GF-D8 (cell line): ENCODE results near the gene KIF18B.
"Not testable (repeated sequence)": the region's sequence is repeated elsewhere in the genome, so short reads cannot be mapped to it uniquely, and the experiment has no call there.

ENCODE experiments used
- DNase-seq: peaks from one replicate; lab custom pipeline; 2025; lab: John Stamatoyannopoulos, UW

Gene KIF18B

DNA sequence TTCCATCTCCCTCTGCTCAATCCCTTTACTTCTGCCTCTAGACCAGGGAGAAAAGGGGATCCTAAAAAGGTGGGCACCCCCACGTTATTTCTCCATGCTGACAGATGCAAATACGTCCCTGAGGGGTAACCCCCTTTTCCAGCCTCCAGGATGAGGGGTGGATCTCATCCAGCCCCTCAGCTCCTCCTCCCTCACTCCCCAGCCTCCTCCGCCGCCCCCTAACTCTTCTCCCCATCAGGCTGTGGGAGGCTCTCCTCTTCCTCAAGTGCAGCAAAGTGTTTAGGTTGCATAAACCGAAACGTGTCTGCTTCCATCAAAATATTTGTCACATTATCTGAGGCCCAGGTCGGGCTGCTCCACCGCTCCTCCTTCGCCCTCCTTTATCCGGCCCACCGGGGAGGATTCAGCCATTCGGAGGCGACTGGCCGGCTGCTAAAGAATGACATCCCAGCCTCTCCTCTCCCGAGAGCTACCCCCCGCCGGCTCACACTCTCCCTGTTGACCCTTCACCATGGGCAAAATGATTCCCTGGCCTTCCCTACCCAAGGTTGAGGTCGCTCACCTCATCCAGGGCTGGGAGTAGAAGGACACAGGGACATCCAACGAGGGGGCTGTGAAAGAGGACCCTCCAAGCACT lies 21.7 kb upstream of the KIF18B start:
- no peak for DNase-seq

GRCh38 chr17:44968225-44969143 lies 20.9 kb upstream of the KIF18B start, which contains the start of gene C1QL1:
TSS of gene C1QL1 (minus strand) at chr17:44968303. CDS start at chr17:44968048, 255 bp downstream.
- peak; percentile 39 for DNase-seq

DNA sequence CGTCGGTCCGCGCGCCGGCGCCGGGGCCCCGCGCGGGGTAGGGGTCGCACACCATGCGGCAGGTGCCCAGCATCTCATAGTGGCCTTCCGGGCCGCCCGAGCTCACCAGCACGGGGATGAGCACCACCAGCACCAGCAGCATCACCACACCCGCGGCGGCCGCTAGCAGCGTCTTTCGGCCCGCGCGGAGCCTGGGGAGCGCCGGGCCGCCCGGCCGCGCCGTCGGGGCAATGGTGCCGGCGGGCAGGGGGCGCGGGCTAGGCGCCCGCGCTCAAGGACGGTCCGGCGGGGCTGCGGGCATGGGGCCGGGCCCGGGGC lies 20.3 kb upstream of the KIF18B start:
- DNase-seq = no peak

GRCh38 chr17:44967026-44967906 lies 19.7 kb upstream of the KIF18B start:
- DNase-seq = no peak

DNA sequence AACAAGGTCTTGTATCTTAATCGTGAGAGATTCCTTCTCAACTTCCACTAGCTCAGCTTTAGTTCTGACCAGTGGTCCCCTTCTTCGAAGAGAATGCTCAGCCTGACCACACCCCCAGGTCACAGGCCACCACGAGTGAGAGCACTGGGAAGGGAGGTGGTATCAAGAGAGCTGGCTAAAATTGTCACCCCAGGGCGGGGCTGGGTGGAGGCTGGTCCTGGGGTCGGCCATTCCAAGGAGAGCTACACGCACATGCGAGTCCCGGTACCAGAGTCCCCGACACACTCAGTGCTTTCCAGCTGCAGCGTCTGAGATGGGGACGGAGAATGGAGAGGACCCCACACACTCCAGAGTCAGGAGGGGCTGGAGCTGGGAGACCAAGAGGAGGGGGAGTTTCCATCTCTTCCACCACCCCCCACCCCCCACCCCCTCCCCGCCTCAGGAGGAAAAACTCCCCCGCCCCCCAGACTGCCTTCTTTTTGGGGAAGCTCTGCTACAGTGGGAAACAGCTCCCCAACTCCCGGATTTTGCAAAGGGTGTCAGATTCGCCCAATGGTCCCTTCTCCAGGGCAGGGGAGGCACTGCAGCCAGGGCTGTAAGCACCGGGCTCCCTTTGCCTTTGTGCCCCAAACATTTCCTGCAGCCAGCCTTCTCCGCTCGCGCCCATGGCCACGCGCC lies 18.9 kb upstream of the KIF18B start:
- DNase-seq = no peak

GRCh38 chr17:44965481-44966234 lies 18.1 kb upstream of the KIF18B start:
- peak; percentile 8 for DNase-seq

GRCh38 chr17:44961921-44962350 lies 14.4 kb upstream of the KIF18B start:
- DNase-seq = no peak

DNA sequence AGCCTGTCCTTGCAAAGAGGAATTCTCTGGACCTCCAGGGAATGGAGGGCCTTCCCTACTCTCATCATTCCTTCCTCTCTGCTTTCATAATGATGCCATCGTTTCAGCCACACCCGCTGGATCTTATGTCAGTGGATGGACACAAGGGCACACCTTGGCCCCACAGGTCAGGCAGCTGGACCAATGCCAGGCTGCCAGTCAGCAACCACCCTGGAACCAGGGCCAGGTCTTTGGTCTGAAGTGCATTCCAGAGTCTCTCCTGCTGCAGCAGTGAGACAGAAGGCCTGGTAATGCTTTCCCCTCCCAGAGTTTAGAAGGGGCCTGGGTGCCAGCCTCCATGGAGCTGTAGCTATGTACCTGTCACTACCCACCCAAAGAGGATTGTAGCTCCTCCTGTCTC lies 13.1 kb upstream of the KIF18B start:
- no peak for DNase-seq

DNA sequence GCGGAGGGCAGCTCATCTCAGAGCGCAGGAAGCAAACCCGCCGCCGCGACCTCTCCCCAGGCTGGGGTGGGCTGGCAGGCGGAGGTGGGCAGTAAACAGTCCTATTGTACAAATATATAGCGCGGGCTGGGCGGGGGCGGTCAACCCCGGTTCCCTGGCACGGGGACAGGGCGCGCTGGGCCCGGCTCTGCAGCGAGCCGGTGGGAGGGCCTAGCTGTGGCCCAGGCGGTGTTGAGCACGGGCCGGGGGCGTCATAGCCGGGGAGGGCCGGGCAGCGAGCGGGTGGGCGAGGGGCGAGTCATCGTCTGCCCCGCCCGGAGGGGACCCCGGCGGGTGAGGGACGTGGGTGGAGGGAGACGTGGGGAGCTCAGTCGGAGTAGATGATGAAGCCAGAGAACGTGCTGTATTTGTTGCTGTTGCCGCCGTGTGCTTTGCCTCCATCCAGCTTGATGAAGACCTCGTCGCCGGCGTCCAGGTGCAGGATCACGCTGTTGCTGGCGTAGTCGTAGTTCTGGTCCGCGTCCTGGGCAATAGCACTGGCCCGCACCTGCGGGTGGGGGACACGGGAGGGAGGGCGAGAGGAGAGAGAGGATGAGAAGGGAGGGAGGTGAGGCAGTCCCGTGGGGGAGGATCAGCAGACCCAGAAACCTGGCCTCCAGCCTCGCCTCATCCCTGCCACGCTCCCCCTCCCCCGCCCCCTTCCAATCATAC lies 12.4 kb upstream of the KIF18B start:
- DNase-seq = no peak

- DNase-seq = no peak
Observed at GRCh38 chr17:44956998-44957981, 9.7 kb upstream of the KIF18B start.

DNA sequence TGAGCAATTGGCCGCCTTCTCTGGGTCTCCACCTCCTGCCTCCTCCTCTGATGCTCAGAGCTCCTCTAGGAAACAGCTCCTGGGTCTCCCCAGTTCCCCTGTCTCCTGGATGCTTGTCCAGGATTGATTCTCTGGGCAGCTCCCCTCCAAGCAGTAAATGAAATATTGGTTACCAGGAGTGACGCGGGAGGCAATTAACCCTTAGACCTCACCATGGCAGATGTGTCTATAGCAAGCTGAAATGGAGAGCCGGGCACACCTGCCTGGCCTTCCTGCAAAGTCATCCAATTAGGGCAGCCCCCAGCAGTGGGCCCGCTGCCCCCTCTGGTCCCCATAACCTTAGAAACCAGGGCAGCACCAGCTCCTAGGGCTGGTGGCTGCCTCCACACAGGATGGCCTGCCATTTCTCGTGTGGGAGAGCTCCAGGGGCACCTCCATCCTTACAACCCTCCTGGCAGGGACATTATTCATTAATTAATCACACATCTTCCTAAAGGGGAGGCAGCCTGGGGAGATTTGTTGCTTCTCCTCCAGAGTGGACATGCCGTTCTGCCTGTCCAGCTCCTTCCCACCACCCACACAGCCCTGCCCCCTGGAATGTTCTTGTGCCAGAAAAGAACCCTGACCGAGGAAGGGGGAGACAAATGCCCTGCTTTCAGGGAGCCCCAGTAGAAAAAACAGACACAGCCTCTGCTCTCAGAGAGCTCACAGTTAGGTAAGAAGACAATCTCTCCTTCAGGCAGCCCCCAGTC lies 8.3 kb upstream of the KIF18B start:
- DNase-seq = no peak

- DNase-seq = no peak
Observed at GRCh38 chr17:44952946-44953475, 5.4 kb upstream of the KIF18B start.

DNA sequence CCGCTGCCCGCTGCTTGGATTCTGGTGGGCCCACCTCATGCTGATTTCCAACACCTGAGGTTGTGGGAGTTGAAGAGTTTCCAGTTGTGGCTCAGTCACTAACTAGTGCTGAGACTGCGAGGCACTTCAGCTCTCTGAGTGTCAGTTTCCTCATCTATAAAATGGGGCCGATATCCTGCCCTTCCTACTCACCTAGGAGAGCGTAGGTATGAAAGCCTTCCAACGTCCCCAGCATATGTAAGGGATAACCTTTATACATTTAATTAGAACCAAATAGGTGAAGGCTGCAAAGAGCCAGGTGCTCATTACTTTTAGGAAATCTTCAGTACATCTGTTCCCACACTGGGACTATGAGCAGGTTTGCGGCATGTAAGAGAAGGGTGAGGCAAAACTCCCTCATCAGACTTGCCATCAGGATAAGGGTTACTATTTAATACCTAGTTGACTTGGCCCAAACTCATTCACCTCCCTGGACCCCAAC lies 782 bp upstream of the KIF18B start:
- DNase-seq = no peak

DNA sequence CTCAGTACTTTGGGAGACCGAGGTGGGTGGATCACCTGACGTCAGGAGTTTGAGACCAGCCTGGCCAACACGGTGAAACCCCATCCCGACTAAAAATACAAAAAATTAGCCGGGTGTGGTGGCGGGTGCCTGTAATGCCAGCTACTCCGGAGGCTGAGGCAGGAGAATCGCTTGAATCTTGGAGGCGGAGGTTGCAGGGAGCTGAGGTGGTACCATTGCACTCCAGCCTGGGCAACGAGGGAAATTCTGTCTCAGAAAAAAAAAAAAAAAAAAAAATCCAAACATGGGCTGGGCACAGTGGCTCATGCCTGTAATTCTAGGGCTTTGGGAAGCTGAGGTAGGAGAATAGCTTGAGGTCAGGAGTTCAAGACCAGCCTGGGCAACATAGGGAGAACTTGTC lies 1.9 kb downstream of the KIF18B start:
- DNase-seq = not testable (repeated sequence)

DNA sequence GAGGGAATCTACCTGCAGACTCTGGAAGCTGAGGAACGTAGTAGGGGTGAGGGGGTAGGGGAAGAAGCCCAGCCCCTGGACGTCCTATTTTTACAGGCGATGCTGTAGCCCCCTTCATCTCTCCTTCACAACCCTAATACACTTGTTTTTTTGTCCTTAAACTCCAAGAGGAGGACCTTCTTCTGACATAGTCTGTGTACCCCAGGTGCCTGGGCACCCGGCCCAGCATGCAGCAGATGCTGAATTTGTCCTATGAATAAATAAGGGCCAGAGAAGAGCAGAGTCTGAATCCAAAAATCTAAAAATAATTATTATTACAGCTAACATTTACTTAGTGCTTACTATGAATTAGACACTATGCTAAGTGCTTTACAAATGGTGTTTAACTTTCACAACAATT lies 5.1 kb downstream of the KIF18B start:
- no peak for DNase-seq

DNA sequence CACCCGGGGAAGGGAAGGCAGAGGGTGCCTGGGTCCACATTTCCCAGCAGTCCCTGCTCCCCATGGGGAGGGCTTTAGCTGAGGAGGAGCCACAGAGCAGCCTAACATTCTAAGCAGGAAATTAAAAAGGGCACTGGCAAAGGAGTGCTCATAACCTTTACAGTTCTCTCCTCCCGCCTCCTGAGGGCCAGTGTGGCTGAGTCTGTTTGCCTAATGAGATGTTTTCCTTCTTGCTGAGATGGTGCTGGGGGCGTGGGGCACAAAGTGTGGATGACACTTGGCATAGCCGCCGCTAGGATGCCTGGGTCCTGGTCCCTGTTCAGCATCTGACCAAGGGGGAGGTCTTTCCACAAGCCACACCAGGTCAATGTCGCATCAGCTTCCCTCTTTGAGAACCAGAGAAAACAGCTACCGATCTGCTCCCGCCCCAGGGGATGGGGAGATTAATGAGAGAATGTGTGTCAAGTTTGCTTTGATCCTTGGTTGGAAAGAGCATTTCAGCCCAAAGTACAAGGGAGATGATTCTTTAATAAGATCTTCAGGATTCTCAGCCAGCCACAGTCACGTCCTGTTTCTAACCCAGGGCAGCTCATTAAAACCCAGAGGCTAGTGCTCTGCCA lies 5.8 kb downstream of the KIF18B start:
- DNase-seq = no peak

DNA sequence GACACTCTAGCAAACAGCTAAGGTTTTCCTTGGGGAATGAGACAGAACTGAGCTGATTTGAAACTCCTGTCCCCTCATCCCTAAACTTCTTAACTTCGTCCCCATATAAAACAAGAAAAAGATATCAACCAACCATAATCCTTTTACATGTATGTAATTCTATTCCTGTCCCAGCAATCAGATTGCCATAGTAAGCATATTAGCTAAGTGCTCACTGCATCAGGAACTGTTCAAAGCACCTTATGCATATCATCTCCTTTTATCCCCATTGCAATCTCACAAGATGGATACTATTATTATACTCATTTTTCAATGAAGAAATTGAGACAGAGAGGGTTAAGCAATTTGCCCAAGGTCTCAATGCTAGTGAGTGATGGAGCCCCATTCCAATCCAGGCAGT lies 6.8 kb downstream of the KIF18B start:
- DNase-seq = no peak

GRCh38 chr17:44940317-44940716 lies 7.3 kb downstream of the KIF18B start:
- DNase-seq = no peak
